GM10266 (cell line): ENCODE results near the gene HYAL1.

Experiments used
- DNase-seq: peaks from one replicate; pipeline ENCODE4 v3.0.0; 2012; ENCODE audit errors: extremely low spot score
- TF ChIP-seq, protein P1 (sequence below): IDR thresholded peaks from 2 replicates; pipeline ENCODE4 v1.5.1; 2012; ENCODE audit warnings: mild to moderate bottlenecking, low read depth; ENCODE audit not compliant: control insufficient read depth, insufficient read depth; ENCODE audit errors: missing control alignments

HYAL1 gene

DNA sequence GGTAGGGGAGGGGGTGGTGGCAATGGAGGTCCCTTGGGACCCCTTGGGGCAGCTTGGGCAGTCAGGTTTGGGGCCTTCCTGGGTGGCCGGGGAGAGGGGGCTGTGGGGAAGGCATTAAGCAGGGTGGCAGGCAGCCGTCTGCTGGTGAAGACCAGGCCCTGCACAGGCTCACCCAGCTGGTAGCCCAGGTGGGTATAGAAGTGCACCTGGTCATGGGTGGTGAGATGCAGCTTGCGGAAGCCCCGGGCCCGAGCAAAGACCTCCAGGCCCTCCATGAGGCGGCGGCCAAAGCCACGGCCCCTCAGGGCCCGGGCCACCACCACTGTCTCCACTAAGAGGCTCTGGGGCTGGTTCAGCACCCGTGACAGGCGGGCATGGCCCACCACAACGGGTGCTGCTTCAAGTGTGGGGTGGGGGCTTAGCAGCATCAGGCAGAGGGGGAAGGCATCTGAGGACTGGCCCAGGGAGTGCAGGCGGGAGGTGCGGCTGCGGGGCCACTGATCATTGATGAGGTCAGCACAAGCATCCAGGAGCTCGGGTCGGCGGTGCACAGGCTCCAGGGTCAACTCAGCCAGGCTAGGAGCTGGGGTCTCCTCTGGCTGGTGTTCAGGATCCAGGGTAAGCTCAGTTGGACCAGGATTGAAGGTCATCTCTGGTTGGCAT lies 6.5 kb downstream of the HYAL1 start:
- DNase-seq, result no peak
- TF ChIP-seq, protein P1, sequence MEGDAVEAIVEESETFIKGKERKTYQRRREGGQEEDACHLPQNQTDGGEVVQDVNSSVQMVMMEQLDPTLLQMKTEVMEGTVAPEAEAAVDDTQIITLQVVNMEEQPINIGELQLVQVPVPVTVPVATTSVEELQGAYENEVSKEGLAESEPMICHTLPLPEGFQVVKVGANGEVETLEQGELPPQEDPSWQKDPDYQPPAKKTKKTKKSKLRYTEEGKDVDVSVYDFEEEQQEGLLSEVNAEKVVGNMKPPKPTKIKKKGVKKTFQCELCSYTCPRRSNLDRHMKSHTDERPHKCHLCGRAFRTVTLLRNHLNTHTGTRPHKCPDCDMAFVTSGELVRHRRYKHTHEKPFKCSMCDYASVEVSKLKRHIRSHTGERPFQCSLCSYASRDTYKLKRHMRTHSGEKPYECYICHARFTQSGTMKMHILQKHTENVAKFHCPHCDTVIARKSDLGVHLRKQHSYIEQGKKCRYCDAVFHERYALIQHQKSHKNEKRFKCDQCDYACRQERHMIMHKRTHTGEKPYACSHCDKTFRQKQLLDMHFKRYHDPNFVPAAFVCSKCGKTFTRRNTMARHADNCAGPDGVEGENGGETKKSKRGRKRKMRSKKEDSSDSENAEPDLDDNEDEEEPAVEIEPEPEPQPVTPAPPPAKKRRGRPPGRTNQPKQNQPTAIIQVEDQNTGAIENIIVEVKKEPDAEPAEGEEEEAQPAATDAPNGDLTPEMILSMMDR, result no peak

DNA sequence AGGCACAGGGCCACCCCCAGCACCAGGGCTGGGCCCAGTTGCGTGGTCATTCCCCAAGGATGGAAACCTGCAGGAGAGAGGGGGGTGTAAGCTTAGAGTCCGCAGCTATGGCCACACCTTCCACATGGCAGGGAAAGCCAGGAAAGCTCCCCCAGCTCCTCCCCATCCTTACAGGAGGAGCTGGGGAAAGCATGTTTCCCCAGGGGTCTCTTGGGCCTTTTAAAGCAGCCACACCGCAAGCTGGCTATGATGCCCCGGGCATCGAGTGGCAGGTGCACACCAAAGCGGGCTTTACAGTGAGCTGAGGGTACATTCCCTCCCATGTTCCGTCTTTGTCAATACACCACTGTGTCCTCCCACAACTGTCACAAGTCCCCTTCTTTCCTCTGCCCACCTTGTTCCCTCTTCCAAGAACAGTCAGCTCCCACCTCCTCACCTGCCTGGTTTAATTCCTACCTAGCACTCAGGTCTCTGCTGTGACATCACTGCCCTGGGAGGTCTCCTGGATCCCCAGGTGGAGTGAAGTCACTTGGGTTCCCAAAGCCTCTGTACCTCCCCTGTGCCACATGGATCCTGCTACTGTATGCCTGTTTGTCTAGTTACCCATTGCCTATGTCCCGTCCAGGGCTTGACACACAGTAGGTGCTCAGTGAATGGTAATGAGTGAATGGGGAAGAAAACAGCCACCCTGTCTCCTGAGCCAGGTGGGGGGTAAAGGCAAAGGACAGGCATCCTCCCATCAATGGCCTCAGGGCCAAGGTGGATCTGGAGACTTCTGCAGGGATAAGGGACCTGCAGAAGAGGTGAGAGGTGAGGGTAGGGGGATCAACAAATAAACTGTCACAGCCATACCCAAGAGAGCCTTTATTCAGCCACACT lies 7.6 kb downstream of the HYAL1 start:
- TF ChIP-seq, protein P1, result no peak
- no peak for DNase-seq

DNA sequence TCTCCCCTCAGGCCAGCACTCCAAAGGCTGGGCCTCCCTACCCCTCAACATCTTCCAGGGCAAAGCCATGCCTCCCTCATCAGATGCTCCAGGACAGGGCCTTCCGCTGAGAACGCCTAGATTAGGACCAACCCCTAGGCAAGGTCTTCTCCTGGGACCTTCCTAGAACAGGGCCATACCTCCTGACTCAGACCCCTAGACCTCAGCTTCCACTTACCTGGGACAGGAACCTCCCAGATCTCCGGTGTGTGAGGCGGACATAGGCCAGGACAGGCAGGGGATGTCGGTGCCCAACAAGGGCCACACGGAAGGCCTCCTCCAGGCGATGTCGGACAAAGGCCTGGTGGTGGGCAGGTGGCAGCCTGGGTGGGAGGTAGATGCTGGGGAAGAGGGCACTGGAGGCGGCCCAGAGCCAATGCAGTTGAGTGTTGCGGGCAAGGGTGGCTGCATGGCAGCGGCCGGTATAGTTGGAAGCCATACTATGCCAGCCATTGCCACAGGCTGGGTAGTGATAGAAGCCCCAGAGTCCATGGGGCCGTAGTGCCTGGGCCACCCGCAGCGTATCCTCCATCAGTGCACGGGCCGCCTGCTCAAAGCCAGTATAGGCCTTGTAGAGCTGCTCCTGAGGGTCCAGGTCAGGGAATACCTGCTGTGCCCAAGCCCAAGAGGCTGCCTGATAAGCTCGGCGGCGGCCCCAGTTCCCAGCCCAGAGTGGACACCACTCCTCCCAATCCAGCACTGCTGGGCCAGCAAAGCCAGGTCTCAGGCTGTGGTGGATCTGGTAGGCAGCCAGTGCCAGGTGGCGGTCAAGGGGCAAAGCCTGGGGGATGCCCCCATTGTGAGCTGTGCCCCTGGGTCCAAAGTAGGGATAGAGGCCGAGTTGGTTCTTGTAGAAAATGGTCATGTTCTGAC lies 8.6 kb downstream of the HYAL1 start:
- TF ChIP-seq, protein P1, result no peak
- DNase-seq, result no peak

DNA sequence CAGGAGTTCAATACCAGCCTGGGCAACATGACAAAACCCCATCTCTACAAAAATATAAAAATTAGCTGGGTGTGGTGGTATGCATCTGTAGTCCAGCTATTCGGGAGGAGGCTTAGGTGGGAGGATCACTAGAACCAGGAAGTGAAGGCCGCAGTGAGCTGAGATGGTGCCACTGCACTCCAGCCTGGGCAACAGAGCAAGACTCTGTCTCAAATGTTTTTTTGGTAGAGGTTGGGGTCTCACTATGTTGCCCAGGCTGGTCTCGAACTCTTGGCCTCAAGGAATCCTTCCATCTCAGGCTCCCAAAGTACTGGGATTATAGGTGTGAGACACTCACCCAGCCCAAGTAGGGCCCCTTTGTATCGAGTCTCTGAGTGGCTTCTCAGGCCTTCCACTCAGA lies 9.3 kb downstream of the HYAL1 start:
- DNase-seq, result no peak
- TF ChIP-seq, protein P1, result no peak

DNA sequence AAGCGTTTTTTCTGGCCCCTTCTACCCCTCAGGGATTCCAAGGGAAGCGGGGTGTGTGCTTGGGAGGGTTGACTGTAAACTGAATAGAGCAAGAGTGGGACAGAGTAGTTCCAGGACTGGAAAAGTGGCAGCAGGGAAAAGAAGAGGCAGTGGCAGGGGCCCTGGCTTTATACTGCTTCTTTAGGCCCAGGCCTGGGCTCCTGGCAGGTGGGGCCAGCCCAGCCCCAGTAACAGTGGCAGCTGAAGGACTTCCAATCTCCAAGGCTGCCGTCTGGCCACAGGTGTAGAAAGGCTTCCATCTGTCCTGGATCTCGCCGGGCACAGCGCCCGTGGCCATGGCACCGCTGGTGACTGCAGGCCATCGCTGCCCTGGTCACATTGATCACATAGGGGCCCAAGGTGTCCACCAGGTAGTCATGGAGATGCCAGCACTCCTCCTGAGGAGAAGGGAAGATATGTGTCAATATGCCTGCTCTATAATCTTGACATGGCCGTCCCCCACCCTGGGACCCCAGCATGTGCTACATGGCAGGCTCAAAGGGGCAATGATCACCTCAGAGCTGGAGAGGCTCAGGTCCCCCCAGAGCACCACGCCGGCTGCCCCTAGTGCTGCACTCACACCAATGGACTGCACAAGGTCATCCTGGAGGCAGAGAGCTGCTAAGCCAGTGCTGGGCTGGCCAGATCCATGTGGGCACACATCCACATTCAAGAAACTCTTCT lies 10.1 kb downstream of the HYAL1 start:
- no peak for DNase-seq
- TF ChIP-seq, protein P1, result no peak

DNA sequence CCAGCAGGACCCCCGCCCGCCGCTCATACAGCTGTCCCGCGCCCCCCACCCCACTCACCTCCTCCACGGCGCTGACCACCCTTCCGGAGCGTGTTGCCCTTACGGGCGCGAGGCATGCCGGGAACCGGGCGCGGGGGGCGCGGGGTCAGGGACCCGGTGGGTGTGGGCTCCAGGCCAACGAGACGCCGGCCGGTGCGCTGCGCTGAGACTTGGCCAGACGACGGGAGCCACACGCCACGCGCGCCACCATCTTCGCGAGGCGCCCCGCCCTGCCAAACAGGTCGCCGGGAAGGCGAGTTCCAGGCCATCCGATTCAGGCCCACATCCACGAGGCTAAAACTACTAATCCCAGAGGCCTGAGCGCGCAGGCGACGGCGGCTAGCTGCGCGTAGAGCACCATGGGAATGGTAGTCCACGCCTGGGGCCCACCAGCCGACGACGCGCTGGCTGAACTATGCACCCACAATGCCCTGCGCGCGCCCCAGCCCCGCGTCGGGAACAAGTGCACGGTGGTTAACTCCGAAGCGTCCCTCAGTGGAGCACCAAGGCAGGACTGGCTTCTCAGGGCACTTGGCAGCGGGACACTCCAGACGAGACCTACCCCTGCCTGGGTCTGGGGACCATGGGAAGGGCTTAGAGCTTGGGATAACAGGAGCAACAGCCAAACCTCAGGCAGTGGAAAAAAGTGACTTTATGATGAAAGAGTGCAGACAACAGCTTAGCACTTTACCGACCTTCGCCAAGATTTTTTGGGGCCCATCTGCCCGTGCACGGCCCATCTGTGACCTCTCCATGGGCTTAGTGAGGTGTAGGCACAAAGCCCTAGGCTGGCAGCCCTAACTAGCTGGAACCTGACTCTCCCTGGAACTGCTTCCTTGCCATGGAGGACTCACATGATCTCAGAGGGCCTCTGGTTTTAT lies 11.0 kb downstream of the HYAL1 start, which contains the start of gene IFRD2:
TSS of gene IFRD2 (minus strand) at position 271 of the 920 bp plus-strand sequence. CDS start at position 116, 155 bp downstream.
- TF ChIP-seq, protein P1, result no peak
- DNase-seq, result peak; percentile 95
